A673 (cell line): ENCODE data around the gene QRSL1. TPM values are rescaled to one million over a fixed set of nuclear protein-coding genes. Genes with fewer than 3 reads are reported as not detected.

Experiments used
- BruUV-seq: library from RNA; stranded (reverse); fragments of 400-500 nt; replicated peaks from 2 replicates; lab custom pipeline; 2021; lab: Mats Ljungman, UMichigan
- CTCF ChIA-PET: fragments of 300-600 bp; sonication (Branson Sonifier 250); formaldehyde crosslinking; loops from one replicate; lab custom pipeline; 2022; ENCODE audit warnings: antibody characterized with exemption; lab: Charles Lee
- POLR2A ChIA-PET: fragments of 300-600 bp; sonication (Branson Sonifier 250); formaldehyde crosslinking; loops from one replicate; lab custom pipeline; 2022; ENCODE audit warnings: antibody characterized with exemption; ENCODE audit not compliant: low non-redundant PET; lab: Charles Lee
- DNase-seq: peaks from one replicate; pipeline ENCODE4 v3.0.0-alpha.2; 2015; ENCODE audit warnings: low spot score
- H3K27ac ChIP-seq: fragments of 200-600 bp; sonication (generic); 2 replicates; pipeline ENCODE4 v1.5.1; 2016; ENCODE audit warnings: mixed run types, low read depth, mild to moderate bottlenecking, mixed read lengths, antibody characterized with exemption, low read length; ENCODE audit not compliant: poor library complexity, severe bottlenecking
- H3K27me3 ChIP-seq: fragments of 200-600 bp; sonication (generic); replicated peaks from 2 replicates; pipeline ENCODE4 v1.6.1; 2017; ENCODE audit warnings: mixed run types, low read depth, mild to moderate bottlenecking, mixed read lengths, antibody characterized with exemption, low read length; ENCODE audit not compliant: insufficient read depth, poor library complexity
- H3K36me3 ChIP-seq: fragments of 200-600 bp; sonication (generic); 2 replicates; pipeline ENCODE4 v1.6.1; 2016; ENCODE audit warnings: mixed run types, mild to moderate bottlenecking, mixed read lengths, antibody characterized with exemption, low read length; ENCODE audit not compliant: insufficient read depth, poor library complexity, severe bottlenecking
- H3K4me1 ChIP-seq: fragments of 200-600 bp; sonication (generic); 2 replicates; pipeline ENCODE4 v1.6.1; 2017; ENCODE audit warnings: mixed run types, mild to moderate bottlenecking, mixed read lengths, antibody characterized with exemption, low read length; ENCODE audit not compliant: insufficient read depth, poor library complexity, severe bottlenecking
- H3K4me3 ChIP-seq: fragments of 200-600 bp; sonication (generic); 2 replicates; pipeline ENCODE4 v1.5.1; 2016; ENCODE audit warnings: low read depth, mixed run types, mild to moderate bottlenecking, mixed read lengths, low read length; ENCODE audit not compliant: poor library complexity, severe bottlenecking
- H3K9me3 ChIP-seq: fragments of 200-600 bp; sonication (generic); 2 replicates; pipeline ENCODE4 v1.6.1; 2016; ENCODE audit warnings: mixed run types, low read depth, mild to moderate bottlenecking, mixed read lengths, antibody characterized with exemption, low read length; ENCODE audit not compliant: poor library complexity, severe bottlenecking
- CTCF ChIP-seq: fragments of 300-800, 200-600 bp; sonication (generic); conservative IDR thresholded peaks from 2 replicates; pipeline ENCODE4 v1.5.1; 2017; ENCODE audit warnings: low read depth, mild to moderate bottlenecking, antibody characterized with exemption, low read length, moderate library complexity, mixed read lengths
- EZH2 ChIP-seq: fragments of 200-600 bp; sonication (generic); IDR thresholded peaks from 2 replicates; pipeline ENCODE4 v1.6.1; 2017; ENCODE audit warnings: borderline replicate concordance, low read depth, mild to moderate bottlenecking, mixed read lengths, antibody characterized with exemption, low read length; ENCODE audit not compliant: poor library complexity, severe bottlenecking
- intact Hi-C: fragments of 100-400 bp; cut with micrococcal nuclease; formaldehyde crosslinking; loops from one replicate; pipeline ENCODE4 v1.10.0; 2022; ENCODE audit not compliant: unreplicated experiment
- total RNA-seq: library from RNA; stranded (reverse); gene quantifications from 2 replicates; pipeline ENCODE4 v1.2.3, GENCODE V29; 2021

QRSL1 gene
- total RNA-seq, 1 experiment from 2014 or later: 20.4 TPM

GRCh38 chr6:106591111-106591825, 38.1 kb upstream of the QRSL1 start:
- Histone ChIP-seq H3K27ac (no peak overlapping the region), H3K9me3 (no peaks in the 10 kb centered on the region), H3K27me3 (no peaks in the 10 kb centered on the region), H3K4me1 (no peaks in the 10 kb centered on the region), H3K36me3 (no peaks in the 10 kb centered on the region), H3K4me3 (no peak overlapping the region)
- ChIA-PET POLR2A (no interaction called here), CTCF (no interaction called here)
- intact Hi-C loops: no loop called here
- TF ChIP-seq CTCF (no peak), EZH2 (no peak)
- no peak for DNase-seq
- BruUV-seq: no TSS peak

DNA sequence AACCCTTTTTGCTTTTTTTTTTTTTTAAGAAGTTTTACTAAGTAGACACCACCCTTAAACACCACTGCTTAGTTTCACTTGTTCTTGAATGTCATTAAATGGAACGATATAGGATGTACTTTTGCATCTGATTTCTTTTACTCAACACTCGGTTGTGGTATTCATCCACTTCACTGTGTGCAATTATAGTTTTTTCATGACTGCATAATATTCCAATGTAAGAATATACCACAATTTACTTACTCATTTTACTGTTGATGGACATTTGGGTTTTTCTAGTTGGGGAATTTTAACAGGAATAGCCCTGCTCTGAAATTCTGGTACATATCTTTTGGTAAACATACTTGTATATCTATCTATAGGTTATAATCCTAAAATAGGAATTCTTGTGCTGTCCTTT, 29.9 kb upstream of the QRSL1 start:
- no peak overlapping the region for H3K27ac ChIP-seq
- ChIA-PET CTCF (no interaction called here), POLR2A (no interaction called here)
- H3K4me3 ChIP-seq: no peak overlapping the region
- no peak for TF ChIP-seq CTCF
- intact Hi-C loops: no loop called here
- no peak for DNase-seq
- no peaks in the 10 kb centered on the region for H3K27me3 ChIP-seq
- peaks cover 3% of the 10 kb centered on the region for H3K36me3 ChIP-seq
- H3K9me3 ChIP-seq: no peaks in the 10 kb centered on the region
- no peaks in the 10 kb centered on the region for H3K4me1 ChIP-seq
- BruUV-seq: no TSS peak

- H3K4me1 ChIP-seq: no peaks in the 10 kb centered on the region
- DNase-seq: no peak
- no peak for TF ChIP-seq CTCF
- TF ChIP-seq EZH2: no peak
- H3K9me3 ChIP-seq: no peaks in the 10 kb centered on the region
- no peak overlapping the region for H3K27ac ChIP-seq
- BruUV-seq: no TSS peak
- no peak overlapping the region for H3K4me3 ChIP-seq
- intact Hi-C loops: no loop called here
- no peaks in the 10 kb centered on the region for H3K27me3 ChIP-seq
- H3K36me3 ChIP-seq: peaks cover 3% of the 10 kb centered on the region
- POLR2A ChIA-PET: no interaction called here
- CTCF ChIA-PET: no interaction called here
These were observed 29.0 kb upstream of the QRSL1 start for GRCh38 chr6:106600329-106600728.
